ENCODE data around the gene COX8A. TPM values are rescaled to one million over a fixed set of nuclear protein-coding genes. Genes with fewer than 3 reads are reported as not detected.
A peak's percentile ranks its signal among the peaks of the same experiment; 100 is the strongest.

COX8A gene
- total RNA-seq, 1 donor from 2014 or later, result 539 TPM

GRCh38 chr11:63998558-63999348 lies 24.3 kb downstream of the COX8A start:
- no peak for DNase-seq (ENCODE audit: low read depth)
- no peak overlapping the region for H3K4me3 ChIP-seq (ENCODE audit: low read depth, low read length)
- TF ChIP-seq, protein P1, sequence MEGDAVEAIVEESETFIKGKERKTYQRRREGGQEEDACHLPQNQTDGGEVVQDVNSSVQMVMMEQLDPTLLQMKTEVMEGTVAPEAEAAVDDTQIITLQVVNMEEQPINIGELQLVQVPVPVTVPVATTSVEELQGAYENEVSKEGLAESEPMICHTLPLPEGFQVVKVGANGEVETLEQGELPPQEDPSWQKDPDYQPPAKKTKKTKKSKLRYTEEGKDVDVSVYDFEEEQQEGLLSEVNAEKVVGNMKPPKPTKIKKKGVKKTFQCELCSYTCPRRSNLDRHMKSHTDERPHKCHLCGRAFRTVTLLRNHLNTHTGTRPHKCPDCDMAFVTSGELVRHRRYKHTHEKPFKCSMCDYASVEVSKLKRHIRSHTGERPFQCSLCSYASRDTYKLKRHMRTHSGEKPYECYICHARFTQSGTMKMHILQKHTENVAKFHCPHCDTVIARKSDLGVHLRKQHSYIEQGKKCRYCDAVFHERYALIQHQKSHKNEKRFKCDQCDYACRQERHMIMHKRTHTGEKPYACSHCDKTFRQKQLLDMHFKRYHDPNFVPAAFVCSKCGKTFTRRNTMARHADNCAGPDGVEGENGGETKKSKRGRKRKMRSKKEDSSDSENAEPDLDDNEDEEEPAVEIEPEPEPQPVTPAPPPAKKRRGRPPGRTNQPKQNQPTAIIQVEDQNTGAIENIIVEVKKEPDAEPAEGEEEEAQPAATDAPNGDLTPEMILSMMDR (conservative IDR thresholded peaks at IDR 0.05; ENCODE audit: low read depth, low read length), result no peak

- TF ChIP-seq, protein P1 (conservative IDR thresholded peaks at IDR 0.05; ENCODE audit: low read depth, low read length), result no peak
- H3K4me3 ChIP-seq (ENCODE audit: low read depth, low read length), result no peak overlapping the region
- no peak for DNase-seq (ENCODE audit: low read depth)
Measured at GRCh38 chr11:63999349-64000025, 25.1 kb downstream of the COX8A start.

DNA sequence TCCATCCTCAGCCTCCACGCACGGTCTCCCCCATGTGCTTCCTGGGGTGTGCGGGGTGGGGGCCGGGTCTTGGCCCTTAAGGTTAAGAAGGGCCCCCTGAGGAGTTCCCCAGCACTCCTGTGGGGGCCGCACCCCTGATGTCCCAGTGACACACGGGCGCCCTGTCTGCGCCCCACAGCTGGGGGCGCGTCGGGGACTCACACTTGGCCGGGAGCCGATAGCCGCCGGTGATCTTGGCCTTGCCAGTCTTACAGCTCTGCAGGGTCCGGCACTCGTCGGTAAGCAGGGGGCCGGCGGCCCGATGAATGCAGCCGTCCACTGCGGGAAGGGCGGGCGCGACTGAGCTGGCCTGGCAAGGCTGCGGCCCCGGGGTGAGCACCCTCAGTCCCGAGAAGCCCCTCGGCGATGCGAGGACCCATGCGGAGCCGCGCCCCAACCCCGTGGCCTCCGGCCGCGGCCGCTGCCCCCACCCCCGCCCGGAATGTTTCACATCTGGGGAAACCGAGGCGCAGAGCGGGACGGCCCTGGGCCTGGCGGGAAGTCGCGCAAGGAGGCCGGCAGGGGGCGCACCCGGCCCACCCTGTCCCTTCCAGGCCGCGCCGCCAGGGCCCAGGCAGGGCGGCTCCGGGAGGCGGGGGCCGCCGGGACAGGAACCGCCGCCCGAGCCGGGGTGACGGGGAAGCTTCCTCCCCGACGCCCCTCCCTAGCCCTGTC lies 25.8 kb downstream of the COX8A start:
- TF ChIP-seq, protein P1 (conservative IDR thresholded peaks at IDR 0.05; ENCODE audit: low read depth, low read length), result peak; percentile 46
- H3K4me3 ChIP-seq (ENCODE audit: low read depth, low read length), result peak overlapping the region; percentile 6
- DNase-seq (ENCODE audit: low read depth), result no peak

DNA sequence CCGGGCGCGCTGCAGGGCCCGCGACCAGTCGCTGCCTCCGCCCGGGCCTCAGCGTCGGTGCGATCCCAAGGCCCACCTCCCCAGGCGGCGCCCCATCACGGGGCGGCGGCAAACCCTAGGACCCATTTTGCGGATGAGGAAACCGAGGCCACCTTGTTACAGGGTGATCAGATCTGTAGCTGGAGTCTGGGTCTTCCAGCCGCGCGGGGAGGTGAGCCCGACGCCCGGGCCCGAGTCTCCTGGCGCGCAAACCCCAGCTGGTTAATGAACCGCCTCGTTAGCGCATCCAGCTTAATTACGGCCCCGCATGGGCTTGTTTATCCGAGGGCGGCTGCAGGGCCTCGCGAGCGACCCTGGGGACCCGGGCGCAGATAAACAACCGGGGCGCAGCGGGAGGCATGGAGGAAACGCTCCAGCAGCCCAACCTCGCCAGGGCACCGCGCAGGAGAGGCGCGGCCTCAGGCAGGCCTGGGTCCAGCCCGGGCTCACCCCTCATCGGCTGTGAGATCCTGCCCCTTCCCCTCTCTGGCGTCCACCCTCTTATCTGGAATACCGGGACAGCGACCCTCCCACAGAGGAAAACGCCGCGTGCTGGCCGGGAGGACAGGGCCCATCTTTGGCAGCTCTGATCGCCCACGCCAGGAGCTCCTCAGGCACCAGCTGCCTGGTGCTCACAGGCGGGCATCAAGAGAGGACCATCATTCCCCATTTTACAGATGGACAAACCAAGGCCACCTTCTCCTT lies 26.5 kb downstream of the COX8A start:
- no peak for DNase-seq (ENCODE audit: low read depth)
- TF ChIP-seq, protein P1 (conservative IDR thresholded peaks at IDR 0.05; ENCODE audit: low read depth, low read length), result no peak
- H3K4me3 ChIP-seq (ENCODE audit: low read depth, low read length), result peak overlapping the region; percentile 6

GRCh38 chr11:64001484-64002420 lies 27.3 kb downstream of the COX8A start:
- no peak overlapping the region for H3K4me3 ChIP-seq (ENCODE audit: low read depth, low read length)
- no peak for DNase-seq (ENCODE audit: low read depth)
- TF ChIP-seq, protein P1 (conservative IDR thresholded peaks at IDR 0.05; ENCODE audit: low read depth, low read length), result no peak

Data from epithelial cell of proximal tubule (primary cell).